PC-9 (cell line): ENCODE data around the gene CAMTA1.

ENCODE experiments used
- EZH2 ChIP-seq: fragments of 200-600 bp; sonication (generic); IDR thresholded peaks from 2 replicates; pipeline ENCODE4 v1.8.0; 2017; ENCODE audit warnings: antibody characterized with exemption, low read depth
- TF ChIP-seq, protein P1 (sequence below): fragments of 200-600 bp; sonication (generic); conservative IDR thresholded peaks from 2 replicates; pipeline ENCODE4 v1.6.1; 2017; ENCODE audit warnings: mixed run types, antibody characterized with exemption, mild to moderate bottlenecking, moderate library complexity

DNA sequence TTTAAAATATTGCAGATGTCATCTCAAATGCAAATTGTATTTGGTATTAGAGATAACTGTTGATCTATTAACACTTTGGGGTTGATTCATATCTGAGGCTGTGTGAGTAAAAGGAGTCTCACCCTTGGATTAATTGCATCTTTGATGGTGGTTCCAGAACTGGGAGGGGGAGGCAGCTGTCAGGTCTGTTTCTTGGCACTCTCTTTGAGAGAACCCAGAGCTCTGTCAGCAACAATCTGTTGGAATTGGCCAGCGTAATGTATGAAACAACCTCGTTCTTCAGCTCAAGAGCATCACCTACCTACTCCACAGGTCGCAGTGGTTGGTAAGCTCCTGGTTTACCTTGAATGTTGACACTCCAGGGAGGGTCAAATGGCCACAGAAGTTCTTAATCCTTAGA is 424.1 kb downstream of the CAMTA1 start:
- TF ChIP-seq, protein P1, sequence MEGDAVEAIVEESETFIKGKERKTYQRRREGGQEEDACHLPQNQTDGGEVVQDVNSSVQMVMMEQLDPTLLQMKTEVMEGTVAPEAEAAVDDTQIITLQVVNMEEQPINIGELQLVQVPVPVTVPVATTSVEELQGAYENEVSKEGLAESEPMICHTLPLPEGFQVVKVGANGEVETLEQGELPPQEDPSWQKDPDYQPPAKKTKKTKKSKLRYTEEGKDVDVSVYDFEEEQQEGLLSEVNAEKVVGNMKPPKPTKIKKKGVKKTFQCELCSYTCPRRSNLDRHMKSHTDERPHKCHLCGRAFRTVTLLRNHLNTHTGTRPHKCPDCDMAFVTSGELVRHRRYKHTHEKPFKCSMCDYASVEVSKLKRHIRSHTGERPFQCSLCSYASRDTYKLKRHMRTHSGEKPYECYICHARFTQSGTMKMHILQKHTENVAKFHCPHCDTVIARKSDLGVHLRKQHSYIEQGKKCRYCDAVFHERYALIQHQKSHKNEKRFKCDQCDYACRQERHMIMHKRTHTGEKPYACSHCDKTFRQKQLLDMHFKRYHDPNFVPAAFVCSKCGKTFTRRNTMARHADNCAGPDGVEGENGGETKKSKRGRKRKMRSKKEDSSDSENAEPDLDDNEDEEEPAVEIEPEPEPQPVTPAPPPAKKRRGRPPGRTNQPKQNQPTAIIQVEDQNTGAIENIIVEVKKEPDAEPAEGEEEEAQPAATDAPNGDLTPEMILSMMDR = no peak
- TF ChIP-seq EZH2 = no peak
